ENCODE measurements around the gene MYOG. TPM values are rescaled to one million over a fixed set of nuclear protein-coding genes. Genes with fewer than 3 reads are reported as not detected.

The MYOG gene
- total and polyA plus RNA-seq, 2 of the 4 experiments (the other 2 are of a cell fraction), result not detected

DNA sequence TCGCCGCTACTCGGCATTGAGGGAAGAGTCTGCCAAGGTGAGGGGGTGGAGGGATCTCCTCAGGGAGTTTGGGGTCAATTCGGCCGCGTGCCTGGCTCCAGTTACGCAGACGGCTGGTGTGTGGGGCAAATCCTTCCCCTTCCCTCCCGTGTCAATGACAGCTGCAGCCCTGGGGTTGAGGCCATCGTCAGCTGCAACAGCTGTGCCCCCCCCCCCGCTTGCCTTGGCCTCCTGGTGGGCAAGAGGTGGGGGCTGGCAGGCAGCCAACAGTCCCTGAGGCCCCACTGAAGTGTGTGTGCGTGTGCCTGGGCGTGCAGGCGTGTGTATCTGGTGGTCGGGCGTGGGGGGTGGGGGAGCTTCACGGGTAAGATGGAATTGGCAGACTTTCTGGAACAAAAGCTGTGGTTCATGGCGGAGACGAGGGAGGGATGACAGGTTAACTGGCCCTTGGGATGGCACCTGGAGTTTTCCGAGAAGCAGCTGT, 33.9 kb downstream of the MYOG start:
- H2BK120ac ChIP-seq (ENCODE audit: low read depth, low read length), result no peak overlapping the region
- H4K91ac ChIP-seq (ENCODE audit: insufficient read depth, low read depth, low read length), result no peak overlapping the region
- H3K9ac ChIP-seq (ENCODE audit: low read depth, low read length), result no peak overlapping the region
- intact Hi-C loops (cut with micrococcal nuclease) (no loop called here), dilution Hi-C loops (cut with HindIII; ENCODE audit: low sequenced_read_pairs, unreplicated experiment) (no loop called here), in situ Hi-C loops (cut with MboI; ENCODE audit: low sequenced_read_pairs) (no loop called here)
- H3K14ac ChIP-seq (replicated peaks; ENCODE audit: low read depth, low read length), result no peak overlapping the region
- H2AK9ac ChIP-seq (replicated peaks; ENCODE audit: low read depth, low read length, poor library complexity), result no peak overlapping the region
- H2AFZ ChIP-seq (replicated peaks; ENCODE audit: low read length, poor library complexity), result no peak overlapping the region
- peaks cover 5% of the 10 kb centered on the region for H3K4me1 ChIP-seq (ENCODE audit: control insufficient read depth, insufficient read depth, low read length)
- TF ChIP-seq, protein P1, sequence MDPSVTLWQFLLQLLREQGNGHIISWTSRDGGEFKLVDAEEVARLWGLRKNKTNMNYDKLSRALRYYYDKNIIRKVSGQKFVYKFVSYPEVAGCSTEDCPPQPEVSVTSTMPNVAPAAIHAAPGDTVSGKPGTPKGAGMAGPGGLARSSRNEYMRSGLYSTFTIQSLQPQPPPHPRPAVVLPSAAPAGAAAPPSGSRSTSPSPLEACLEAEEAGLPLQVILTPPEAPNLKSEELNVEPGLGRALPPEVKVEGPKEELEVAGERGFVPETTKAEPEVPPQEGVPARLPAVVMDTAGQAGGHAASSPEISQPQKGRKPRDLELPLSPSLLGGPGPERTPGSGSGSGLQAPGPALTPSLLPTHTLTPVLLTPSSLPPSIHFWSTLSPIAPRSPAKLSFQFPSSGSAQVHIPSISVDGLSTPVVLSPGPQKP (IDR thresholded peaks at IDR 0.05; ENCODE audit: borderline replicate concordance, low read depth, low read length), result no peak
- TF ChIP-seq FOS (IDR thresholded peaks at IDR 0.05; ENCODE audit: low read depth, low read length), result no peak
- TF ChIP-seq POLR2A (IDR thresholded peaks at IDR 0.05; ENCODE audit: low read depth, low read length), result no peak
- TF ChIP-seq NFE2L2 (IDR thresholded peaks at IDR 0.05; ENCODE audit: low read depth, low read length), result no peak
- no peak for TF ChIP-seq CHD1 (IDR thresholded peaks at IDR 0.05; ENCODE audit: low read depth, low read length)
- no peak for TF ChIP-seq SMC3 (IDR thresholded peaks at IDR 0.05; ENCODE audit: low read depth, low read length)
- TF ChIP-seq RCOR1 (IDR thresholded peaks at IDR 0.05; ENCODE audit: insufficient replicate concordance, low read length), result no peak
- TF ChIP-seq RFX5 (IDR thresholded peaks at IDR 0.05; ENCODE audit: low read depth, low read length), result no peak
- TF ChIP-seq, protein P2, sequence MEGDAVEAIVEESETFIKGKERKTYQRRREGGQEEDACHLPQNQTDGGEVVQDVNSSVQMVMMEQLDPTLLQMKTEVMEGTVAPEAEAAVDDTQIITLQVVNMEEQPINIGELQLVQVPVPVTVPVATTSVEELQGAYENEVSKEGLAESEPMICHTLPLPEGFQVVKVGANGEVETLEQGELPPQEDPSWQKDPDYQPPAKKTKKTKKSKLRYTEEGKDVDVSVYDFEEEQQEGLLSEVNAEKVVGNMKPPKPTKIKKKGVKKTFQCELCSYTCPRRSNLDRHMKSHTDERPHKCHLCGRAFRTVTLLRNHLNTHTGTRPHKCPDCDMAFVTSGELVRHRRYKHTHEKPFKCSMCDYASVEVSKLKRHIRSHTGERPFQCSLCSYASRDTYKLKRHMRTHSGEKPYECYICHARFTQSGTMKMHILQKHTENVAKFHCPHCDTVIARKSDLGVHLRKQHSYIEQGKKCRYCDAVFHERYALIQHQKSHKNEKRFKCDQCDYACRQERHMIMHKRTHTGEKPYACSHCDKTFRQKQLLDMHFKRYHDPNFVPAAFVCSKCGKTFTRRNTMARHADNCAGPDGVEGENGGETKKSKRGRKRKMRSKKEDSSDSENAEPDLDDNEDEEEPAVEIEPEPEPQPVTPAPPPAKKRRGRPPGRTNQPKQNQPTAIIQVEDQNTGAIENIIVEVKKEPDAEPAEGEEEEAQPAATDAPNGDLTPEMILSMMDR (conservative IDR thresholded peaks at IDR 0.05; ENCODE audit: low read depth, low read length), result no peak
- no peak for TF ChIP-seq BHLHE40 (IDR thresholded peaks at IDR 0.05; ENCODE audit: low read depth, low read length)
- no peak for TF ChIP-seq MAFK (IDR thresholded peaks at IDR 0.05; ENCODE audit: low read depth, low read length)
- no peak for TF ChIP-seq CEBPB (IDR thresholded peaks at IDR 0.05; ENCODE audit: low read depth, low read length)
- no peak for TF ChIP-seq MAZ (IDR thresholded peaks at IDR 0.05; ENCODE audit: borderline replicate concordance, low read depth, low read length)
- TF ChIP-seq, protein P3, sequence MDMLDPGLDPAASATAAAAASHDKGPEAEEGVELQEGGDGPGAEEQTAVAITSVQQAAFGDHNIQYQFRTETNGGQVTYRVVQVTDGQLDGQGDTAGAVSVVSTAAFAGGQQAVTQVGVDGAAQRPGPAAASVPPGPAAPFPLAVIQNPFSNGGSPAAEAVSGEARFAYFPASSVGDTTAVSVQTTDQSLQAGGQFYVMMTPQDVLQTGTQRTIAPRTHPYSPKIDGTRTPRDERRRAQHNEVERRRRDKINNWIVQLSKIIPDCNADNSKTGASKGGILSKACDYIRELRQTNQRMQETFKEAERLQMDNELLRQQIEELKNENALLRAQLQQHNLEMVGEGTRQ (IDR thresholded peaks at IDR 0.05; ENCODE audit: low read depth, low read length), result no peak
- TF ChIP-seq MXI1 (IDR thresholded peaks at IDR 0.05; ENCODE audit: borderline replicate concordance, low read depth, low read length), result no peak
- TF ChIP-seq RAD21 (IDR thresholded peaks at IDR 0.05; ENCODE audit: low read length), result no peak
- no peak overlapping the region for H3K56ac ChIP-seq (ENCODE audit: extremely low read depth, insufficient read depth, low read length)
- H3K4ac ChIP-seq (ENCODE audit: low read depth, low read length), result no peak overlapping the region
- H3K9me3 ChIP-seq (ENCODE audit: control insufficient read depth, insufficient read depth, low read length), result no peaks in the 10 kb centered on the region
- H3K27ac ChIP-seq (ENCODE audit: insufficient read depth, low read length), result no peak overlapping the region
- H3K9me1 ChIP-seq (ENCODE audit: insufficient read depth, low read length), result peaks cover 6% of the 10 kb centered on the region
- no peak for DNase-seq
- no peak overlapping the region for H3K4me3 ChIP-seq (ENCODE audit: insufficient read depth, low read depth, low read length)
- POLR2A ChIA-PET (ENCODE audit: unreplicated experiment), result no interaction called here
- no peak overlapping the region for H3K23ac ChIP-seq (ENCODE audit: low read depth, low read length)
- WGBS, 2 experiments (ENCODE audit: extremely low coverage in 2 of 2, insufficient read length in 1 of 2), result 60% methylated on average over 8 of the region's 20 CpGs; no CpG with 5 or more reads in 1 of the 2 experiments
- peaks cover 19% of the 10 kb centered on the region for H3K36me3 ChIP-seq (ENCODE audit: control insufficient read depth, insufficient read depth, low read length)
- no peak overlapping the region for H2BK20ac ChIP-seq (ENCODE audit: low read depth, low read length)
- H4K8ac ChIP-seq (ENCODE audit: low read depth in 2 of 2, low read length in 2 of 2), result no peak overlapping the region
- CTCF ChIA-PET, result interaction anchor here (1.6 kb wide), 1 partner anchor 13 kb away, joined by 5 read pairs; no protein-coding TSS in a partner anchor
- H4K20me1 ChIP-seq (ENCODE audit: insufficient read depth, low read length), result no peaks in the 10 kb centered on the region
- H4K5ac ChIP-seq (ENCODE audit: low read depth, low read length), result no peak overlapping the region
- peaks cover 3% of the 10 kb centered on the region; the same call in 1 of the 2 replicates for H3K27me3 ChIP-seq (ENCODE audit: control insufficient read depth, insufficient read depth, low read length)
- no peak overlapping the region for H2BK5ac ChIP-seq (ENCODE audit: low read depth, low read length, poor library complexity, severe bottlenecking)
- ATAC-seq (ENCODE audit: low read depth), result no peak
- no peak overlapping the region for H3K18ac ChIP-seq (ENCODE audit: low read depth, low read length)
- H2BK15ac ChIP-seq (ENCODE audit: low read depth, low read length), result no peak overlapping the region
- no TSS peak for BruUV-seq (replicated peaks)
- no peak overlapping the region for H2AK5ac ChIP-seq (ENCODE audit: low read depth, low read length)
- no peaks in the 10 kb centered on the region for H3K79me1 ChIP-seq (ENCODE audit: low read depth in 1 of 2, low read length in 2 of 2)
- no peak overlapping the region for H3K4me2 ChIP-seq (ENCODE audit: low read depth, low read length)

Data from IMR-90 (cell line).